Measurements from ENCODE around the gene IGF1R.

Gene IGF1R

DNA sequence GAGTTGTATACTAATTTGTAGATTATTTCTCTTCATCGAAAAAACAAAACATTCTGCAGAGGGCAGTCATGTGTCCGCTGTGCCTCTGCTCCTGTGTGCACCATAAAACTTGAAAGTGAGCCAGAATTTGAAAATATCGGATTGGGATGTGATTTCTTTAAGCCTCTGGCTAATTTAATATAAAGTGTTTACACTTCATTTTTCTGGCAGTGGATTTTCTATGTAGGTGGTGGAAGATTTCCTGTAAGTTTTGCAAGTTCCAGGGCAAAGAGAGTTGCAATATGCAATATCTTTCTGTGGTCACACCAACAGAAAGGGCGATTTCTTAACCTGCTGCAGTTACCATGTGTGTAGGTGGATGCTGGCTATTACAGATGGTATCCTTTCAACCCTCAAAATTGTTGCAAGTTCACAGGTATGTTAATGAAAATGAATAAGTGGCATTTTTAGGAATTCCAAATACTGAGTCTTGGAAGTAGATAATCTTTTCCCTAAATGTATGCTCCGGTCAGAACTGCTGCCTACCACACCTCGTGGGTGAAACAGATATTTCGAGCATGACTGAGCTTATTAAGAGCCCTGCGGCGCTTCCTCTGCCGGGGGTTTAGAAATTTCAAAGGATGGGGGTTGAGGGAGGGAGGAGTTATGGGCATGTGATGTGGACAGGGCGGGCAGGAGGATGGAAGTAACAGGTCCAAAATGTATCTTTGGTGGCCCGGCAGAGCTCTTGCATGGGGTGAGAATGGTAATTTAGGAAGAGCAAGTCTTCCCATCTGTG, 225.3 kb downstream of the IGF1R start:
- H3K4me3 ChIP-seq (ENCODE audit: low read depth, low read length), result no peak overlapping the region
- no peak for DNase-seq (ENCODE audit: low read depth)
- TF ChIP-seq, protein P1, sequence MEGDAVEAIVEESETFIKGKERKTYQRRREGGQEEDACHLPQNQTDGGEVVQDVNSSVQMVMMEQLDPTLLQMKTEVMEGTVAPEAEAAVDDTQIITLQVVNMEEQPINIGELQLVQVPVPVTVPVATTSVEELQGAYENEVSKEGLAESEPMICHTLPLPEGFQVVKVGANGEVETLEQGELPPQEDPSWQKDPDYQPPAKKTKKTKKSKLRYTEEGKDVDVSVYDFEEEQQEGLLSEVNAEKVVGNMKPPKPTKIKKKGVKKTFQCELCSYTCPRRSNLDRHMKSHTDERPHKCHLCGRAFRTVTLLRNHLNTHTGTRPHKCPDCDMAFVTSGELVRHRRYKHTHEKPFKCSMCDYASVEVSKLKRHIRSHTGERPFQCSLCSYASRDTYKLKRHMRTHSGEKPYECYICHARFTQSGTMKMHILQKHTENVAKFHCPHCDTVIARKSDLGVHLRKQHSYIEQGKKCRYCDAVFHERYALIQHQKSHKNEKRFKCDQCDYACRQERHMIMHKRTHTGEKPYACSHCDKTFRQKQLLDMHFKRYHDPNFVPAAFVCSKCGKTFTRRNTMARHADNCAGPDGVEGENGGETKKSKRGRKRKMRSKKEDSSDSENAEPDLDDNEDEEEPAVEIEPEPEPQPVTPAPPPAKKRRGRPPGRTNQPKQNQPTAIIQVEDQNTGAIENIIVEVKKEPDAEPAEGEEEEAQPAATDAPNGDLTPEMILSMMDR (IDR thresholded peaks at IDR 0.05; ENCODE audit: low read depth, low read length, missing control alignments), result no peak

DNA sequence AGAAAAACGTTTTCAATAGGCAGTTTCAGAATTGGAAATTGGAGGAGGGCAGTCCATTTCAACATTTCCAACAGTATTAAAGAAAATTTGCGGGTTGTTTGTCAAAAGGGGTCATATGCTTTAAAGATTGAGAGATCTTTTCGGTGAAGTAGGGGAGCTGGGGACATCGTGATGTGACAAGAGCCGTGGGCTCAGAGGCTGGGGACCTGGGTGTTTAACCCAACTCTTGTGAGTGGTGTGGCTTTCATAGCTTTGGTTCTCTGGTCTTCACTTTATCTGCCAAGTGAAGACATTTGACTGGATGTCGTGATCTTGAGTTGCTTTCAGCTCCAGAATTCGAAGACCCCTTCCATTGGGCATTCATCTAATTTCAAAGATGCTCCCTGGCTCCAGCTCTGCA, 226.0 kb downstream of the IGF1R start:
- no peak overlapping the region for H3K4me3 ChIP-seq (ENCODE audit: low read depth, low read length)
- no peak for DNase-seq (ENCODE audit: low read depth)
- TF ChIP-seq, protein P1 (IDR thresholded peaks at IDR 0.05; ENCODE audit: low read depth, low read length, missing control alignments), result no peak

DNA sequence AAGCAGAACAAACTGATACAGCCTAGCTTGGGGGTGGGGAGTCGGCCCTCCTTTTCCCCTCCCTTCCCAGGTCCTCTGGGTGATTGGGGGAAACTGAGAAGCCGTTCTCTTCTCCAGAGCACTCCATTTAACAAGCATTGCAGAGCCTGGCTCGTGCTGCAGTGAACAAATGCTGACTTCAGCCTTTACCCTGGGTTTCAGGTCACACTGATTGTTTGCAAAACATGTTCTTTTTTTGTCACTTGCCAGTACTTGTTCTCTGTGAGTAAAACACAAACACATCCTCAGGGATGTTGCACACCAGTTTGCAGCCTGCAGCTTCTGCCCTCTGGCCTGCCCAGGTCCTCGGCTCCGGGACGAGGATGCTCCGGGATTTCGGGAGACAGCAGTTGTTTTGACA, 226.4 kb downstream of the IGF1R start:
- TF ChIP-seq, protein P1 (IDR thresholded peaks at IDR 0.05; ENCODE audit: low read depth, low read length, missing control alignments), result no peak
- no peak for DNase-seq (ENCODE audit: low read depth)
- no peak overlapping the region for H3K4me3 ChIP-seq (ENCODE audit: low read depth, low read length)

DNA sequence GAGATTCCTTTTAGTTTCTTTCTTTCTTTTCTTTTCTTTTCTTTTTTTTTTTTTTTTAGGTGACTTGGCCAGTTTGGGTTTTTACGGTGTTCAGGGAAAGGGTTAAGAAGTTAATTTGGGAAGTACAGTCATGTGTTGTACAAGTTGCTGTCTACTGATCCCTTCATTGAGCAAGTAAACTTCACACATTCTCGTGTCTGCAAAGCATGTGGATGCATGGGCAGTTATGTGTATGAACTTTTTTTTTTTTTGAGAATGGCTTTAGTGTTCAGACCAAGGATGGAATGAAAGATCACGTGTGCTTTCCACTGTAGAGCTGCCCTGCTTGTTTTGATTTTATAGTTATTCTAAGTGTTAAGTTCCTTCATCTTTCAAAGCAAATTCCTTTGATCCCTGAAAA, 227.0 kb downstream of the IGF1R start:
- no peak overlapping the region for H3K4me3 ChIP-seq (ENCODE audit: low read depth, low read length)
- no peak for DNase-seq (ENCODE audit: low read depth)
- TF ChIP-seq, protein P1 (IDR thresholded peaks at IDR 0.05; ENCODE audit: low read depth, low read length, missing control alignments), result no peak

DNA sequence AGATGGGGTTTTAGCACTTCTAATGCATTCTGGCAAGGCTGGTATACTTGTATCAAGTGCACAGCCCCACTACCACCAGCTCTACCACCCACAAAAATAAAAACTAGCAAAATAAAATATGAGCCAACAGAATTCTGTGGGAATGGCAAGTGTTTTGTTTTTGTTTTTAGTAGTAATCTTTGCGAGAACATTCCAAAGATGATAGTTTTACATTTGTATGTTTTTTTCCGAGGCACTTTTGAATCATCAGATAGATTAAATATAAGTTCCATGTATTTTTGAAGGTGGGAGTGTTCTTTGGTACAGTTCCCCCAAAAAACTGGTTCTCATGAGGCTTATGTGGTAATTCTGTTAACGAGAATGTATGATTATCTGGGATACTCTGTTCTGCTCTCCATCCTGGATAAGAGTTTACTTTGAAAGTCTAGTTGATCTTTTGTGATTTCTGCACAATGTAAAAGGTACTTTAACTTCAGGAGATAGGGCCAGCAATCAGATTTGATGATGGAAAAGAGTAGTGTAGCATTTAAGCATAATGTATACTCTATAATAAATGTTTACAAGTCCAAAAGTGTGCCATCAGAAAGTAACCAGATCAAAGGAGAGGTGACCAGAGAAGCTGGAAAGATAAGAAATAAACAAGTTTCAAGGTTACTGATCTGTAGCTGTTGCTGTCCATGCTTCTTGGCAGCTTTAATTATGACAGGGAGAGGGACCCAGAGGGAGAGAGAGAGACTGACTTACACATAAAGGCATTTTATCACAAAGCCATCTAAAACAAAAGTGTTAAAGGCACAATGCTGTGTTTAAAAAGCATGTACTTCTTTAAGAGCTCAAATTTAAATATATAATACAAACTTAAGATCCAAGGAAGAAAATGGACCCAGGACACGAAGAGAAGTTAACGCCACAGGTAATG, 228.4 kb downstream of the IGF1R start:
- TF ChIP-seq, protein P1 (IDR thresholded peaks at IDR 0.05; ENCODE audit: low read depth, low read length, missing control alignments), result no peak
- DNase-seq (ENCODE audit: low read depth), result no peak
- no peak overlapping the region for H3K4me3 ChIP-seq (ENCODE audit: low read depth, low read length)

DNA sequence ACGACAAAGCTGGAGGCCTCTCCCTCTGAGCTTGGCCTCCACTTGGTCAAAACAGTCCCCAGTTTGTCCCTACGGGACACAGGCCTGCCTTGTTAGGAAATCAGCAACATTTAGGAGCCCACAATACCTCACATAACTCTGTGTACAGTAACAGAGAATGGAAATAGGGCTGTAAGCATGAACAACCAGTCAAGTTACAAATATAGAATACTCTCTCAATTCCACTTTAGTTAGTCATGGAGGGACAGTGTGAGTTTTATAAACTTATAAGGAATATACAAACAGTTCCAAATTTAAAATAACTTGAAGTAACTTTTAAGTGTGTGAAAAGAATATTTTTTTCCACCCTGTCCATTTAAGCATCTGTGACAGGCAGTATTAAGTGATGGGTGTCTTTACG, 229.8 kb downstream of the IGF1R start:
- no peak for DNase-seq (ENCODE audit: low read depth)
- TF ChIP-seq, protein P1 (IDR thresholded peaks at IDR 0.05; ENCODE audit: low read depth, low read length, missing control alignments), result no peak
- H3K4me3 ChIP-seq (ENCODE audit: low read depth, low read length), result no peak overlapping the region

All from GM12864 (cell line).